ENCODE results near the gene PDE10A.
"Not testable (repeated sequence)": the region's sequence is repeated elsewhere in the genome, so short reads cannot be mapped to it uniquely, and the experiment has no call there.

DNA sequence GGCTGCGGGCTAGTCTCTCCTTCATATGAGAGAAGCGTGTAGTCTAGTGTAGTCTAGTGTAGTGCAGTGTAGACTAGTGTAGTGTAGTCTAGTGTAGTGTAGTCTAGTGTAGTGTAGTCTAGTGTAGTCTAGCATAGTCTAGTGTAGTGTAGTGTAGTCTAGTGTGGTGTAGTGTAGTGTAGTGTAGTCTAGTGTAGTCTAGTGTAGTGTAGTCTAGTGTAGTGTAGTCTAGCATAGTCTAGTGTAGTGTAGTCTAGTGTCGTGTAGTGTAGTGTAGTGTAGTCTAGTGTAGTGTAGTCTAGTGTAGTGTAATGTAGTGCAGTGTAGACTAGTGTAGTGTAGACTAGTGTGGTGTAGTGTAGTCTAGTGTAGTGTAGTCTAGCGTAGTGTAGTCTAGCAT is 44.1 kb downstream of the PDE10A start:
- TF ChIP-seq, protein P1, sequence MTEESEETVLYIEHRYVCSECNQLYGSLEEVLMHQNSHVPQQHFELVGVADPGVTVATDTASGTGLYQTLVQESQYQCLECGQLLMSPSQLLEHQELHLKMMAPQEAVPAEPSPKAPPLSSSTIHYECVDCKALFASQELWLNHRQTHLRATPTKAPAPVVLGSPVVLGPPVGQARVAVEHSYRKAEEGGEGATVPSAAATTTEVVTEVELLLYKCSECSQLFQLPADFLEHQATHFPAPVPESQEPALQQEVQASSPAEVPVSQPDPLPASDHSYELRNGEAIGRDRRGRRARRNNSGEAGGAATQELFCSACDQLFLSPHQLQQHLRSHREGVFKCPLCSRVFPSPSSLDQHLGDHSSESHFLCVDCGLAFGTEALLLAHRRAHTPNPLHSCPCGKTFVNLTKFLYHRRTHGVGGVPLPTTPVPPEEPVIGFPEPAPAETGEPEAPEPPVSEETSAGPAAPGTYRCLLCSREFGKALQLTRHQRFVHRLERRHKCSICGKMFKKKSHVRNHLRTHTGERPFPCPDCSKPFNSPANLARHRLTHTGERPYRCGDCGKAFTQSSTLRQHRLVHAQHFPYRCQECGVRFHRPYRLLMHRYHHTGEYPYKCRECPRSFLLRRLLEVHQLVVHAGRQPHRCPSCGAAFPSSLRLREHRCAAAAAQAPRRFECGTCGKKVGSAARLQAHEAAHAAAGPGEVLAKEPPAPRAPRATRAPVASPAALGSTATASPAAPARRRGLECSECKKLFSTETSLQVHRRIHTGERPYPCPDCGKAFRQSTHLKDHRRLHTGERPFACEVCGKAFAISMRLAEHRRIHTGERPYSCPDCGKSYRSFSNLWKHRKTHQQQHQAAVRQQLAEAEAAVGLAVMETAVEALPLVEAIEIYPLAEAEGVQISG (CRISPR knock-in tag; IDR thresholded peaks at IDR 0.05) = not testable (repeated sequence)
- not testable (repeated sequence) for TF ChIP-seq ZSCAN21 (CRISPR knock-in tag; IDR thresholded peaks at IDR 0.05; ENCODE audit: borderline replicate concordance); KDM5A (IDR thresholded peaks at IDR 0.05; ENCODE audit: borderline replicate concordance, low read length); SRSF1 (optimal IDR thresholded peaks at IDR 0.05; ENCODE audit: low read depth, low read length); CEBPB (IDR thresholded peaks at IDR 0.05; ENCODE audit: borderline replicate concordance, low read depth, low read length); TAF1 (CRISPR knock-in tag; IDR thresholded peaks at IDR 0.05)
- TF ChIP-seq, protein P2, sequence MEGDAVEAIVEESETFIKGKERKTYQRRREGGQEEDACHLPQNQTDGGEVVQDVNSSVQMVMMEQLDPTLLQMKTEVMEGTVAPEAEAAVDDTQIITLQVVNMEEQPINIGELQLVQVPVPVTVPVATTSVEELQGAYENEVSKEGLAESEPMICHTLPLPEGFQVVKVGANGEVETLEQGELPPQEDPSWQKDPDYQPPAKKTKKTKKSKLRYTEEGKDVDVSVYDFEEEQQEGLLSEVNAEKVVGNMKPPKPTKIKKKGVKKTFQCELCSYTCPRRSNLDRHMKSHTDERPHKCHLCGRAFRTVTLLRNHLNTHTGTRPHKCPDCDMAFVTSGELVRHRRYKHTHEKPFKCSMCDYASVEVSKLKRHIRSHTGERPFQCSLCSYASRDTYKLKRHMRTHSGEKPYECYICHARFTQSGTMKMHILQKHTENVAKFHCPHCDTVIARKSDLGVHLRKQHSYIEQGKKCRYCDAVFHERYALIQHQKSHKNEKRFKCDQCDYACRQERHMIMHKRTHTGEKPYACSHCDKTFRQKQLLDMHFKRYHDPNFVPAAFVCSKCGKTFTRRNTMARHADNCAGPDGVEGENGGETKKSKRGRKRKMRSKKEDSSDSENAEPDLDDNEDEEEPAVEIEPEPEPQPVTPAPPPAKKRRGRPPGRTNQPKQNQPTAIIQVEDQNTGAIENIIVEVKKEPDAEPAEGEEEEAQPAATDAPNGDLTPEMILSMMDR (CRISPR knock-in tag; IDR thresholded peaks at IDR 0.05) = not testable (repeated sequence)
- TF ChIP-seq, protein P3, sequence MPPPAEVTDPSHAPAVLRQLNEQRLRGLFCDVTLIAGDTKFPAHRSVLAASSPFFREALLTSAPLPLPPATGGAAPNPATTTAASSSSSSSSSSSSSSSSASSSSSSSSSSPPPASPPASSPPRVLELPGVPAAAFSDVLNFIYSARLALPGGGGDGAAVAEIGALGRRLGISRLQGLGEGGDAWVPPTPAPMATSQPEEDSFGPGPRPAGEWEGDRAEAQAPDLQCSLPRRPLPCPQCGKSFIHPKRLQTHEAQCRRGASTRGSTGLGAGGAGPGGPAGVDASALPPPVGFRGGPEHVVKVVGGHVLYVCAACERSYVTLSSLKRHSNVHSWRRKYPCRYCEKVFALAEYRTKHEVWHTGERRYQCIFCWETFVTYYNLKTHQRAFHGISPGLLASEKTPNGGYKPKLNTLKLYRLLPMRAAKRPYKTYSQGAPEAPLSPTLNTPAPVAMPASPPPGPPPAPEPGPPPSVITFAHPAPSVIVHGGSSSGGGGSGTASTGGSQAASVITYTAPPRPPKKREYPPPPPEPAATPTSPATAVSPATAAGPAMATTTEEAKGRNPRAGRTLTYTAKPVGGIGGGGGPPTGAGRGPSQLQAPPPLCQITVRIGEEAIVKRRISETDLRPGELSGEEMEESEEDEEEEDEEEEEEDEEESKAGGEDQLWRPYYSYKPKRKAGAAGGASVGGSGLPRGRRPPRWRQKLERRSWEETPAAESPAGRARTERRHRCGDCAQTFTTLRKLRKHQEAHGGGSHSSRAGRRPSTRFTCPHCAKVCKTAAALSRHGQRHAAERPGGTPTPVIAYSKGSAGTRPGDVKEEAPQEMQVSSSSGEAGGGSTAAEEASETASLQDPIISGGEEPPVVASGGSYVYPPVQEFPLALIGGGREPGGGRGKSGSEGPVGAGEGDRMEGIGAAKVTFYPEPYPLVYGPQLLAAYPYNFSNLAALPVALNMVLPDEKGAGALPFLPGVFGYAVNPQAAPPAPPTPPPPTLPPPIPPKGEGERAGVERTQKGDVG (CRISPR knock-in tag; IDR thresholded peaks at IDR 0.05; ENCODE audit: borderline replicate concordance) = not testable (repeated sequence)
- TF ChIP-seq, protein P4, sequence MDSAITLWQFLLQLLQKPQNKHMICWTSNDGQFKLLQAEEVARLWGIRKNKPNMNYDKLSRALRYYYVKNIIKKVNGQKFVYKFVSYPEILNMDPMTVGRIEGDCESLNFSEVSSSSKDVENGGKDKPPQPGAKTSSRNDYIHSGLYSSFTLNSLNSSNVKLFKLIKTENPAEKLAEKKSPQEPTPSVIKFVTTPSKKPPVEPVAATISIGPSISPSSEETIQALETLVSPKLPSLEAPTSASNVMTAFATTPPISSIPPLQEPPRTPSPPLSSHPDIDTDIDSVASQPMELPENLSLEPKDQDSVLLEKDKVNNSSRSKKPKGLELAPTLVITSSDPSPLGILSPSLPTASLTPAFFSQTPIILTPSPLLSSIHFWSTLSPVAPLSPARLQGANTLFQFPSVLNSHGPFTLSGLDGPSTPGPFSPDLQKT (CRISPR knock-in tag; IDR thresholded peaks at IDR 0.05; ENCODE audit: borderline replicate concordance) = not testable (repeated sequence)
- TF ChIP-seq, protein P5, sequence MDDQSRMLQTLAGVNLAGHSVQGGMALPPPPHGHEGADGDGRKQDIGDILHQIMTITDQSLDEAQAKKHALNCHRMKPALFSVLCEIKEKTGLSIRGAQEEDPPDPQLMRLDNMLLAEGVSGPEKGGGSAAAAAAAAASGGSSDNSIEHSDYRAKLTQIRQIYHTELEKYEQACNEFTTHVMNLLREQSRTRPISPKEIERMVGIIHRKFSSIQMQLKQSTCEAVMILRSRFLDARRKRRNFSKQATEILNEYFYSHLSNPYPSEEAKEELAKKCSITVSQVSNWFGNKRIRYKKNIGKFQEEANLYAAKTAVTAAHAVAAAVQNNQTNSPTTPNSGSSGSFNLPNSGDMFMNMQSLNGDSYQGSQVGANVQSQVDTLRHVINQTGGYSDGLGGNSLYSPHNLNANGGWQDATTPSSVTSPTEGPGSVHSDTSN (CRISPR knock-in tag; IDR thresholded peaks at IDR 0.05; ENCODE audit: borderline replicate concordance) = not testable (repeated sequence)

Measured in HepG2 (cell line).